HepG2 (cell line): ENCODE measurements around the gene GFAP. TPM values are rescaled to one million over a fixed set of nuclear protein-coding genes. Genes with fewer than 3 reads are reported as not detected.

Experiments
- ATAC-seq: fragments of 200-7000 bp; cut with Tn5 transposase; 3 replicates; pipeline ENCODE4 v1.9.1; 2020; ENCODE audit warnings: mild to moderate bottlenecking, moderate library complexity
- BruUV-seq: library from RNA; stranded (reverse); fragments of 400-500 nt; replicated peaks from 2 replicates; lab custom pipeline; 2021; lab: Mats Ljungman, UMichigan
- CTCF ChIA-PET: fragments of 300-600 bp; formaldehyde crosslinking; extraction: SDS; loops from one replicate; lab custom pipeline; 2021; ENCODE audit warnings: low total read pairs, inconsistent platforms, low intra/inter-chr PET ratio; lab: Yijun Ruan, JAX
- POLR2A ChIA-PET: fragments of 350-600 bp; sonication (Branson Sonifier 250); formaldehyde crosslinking; loops from one replicate; lab custom pipeline; 2020; ENCODE audit warnings: antibody characterized with exemption, inconsistent platforms; lab: Yijun Ruan, JAX
- DNase-seq: peaks from one replicate; pipeline ENCODE4 v3.0.0-alpha.2; 2015; ENCODE audit warnings: low spot score
- FAIRE-seq: peaks from 3 replicates; lab custom pipeline; 2011; peaks lifted over from hg19 to GRCh38; lab: Jason Lieb, UNC
- H2AFZ ChIP-seq: one replicate; pipeline ENCODE4 v1.6.1; 2011; ENCODE audit warnings: low read length, inconsistent platforms
- H3K27ac ChIP-seq: fragments of 300-600 bp; 3 replicates; pipeline ENCODE4 v1.8.0; 2011; ENCODE audit warnings: mixed run types, mild to moderate bottlenecking, mixed read lengths, low read length, inconsistent platforms; ENCODE audit not compliant: insufficient read depth; ENCODE audit errors: extremely low read length
- H3K27me3 ChIP-seq, 2 experiments: fragments of 200-600 bp in 1 of 2; 2 replicates in 1 of 2; 3 replicates in 1 of 2; pipeline versions ENCODE4 v1.6.0 to v1.8.0; 2011; ENCODE audit warnings: low read length in 2 of 2, mild to moderate bottlenecking in 2 of 2, moderate library complexity in 2 of 2, inconsistent platforms in 1 of 2; ENCODE audit not compliant: insufficient read depth in 2 of 2, control insufficient read depth in 1 of 2
- H3K36me3 ChIP-seq, 2 experiments: fragments of 200-600 bp in 1 of 2; replicated peaks in 1 of 2; 2 replicates in 1 of 2; 3 replicates in 1 of 2; pipeline versions ENCODE4 v1.5.1 to v1.8.0; 2011; ENCODE audit warnings: low read length in 2 of 2, inconsistent platforms in 1 of 2; ENCODE audit not compliant: insufficient read depth in 2 of 2, control insufficient read depth in 1 of 2
- H3K4me1 ChIP-seq: 2 replicates; pipeline ENCODE4 v1.5.1; 2012; ENCODE audit warnings: low read length, inconsistent platforms; ENCODE audit not compliant: insufficient read depth
- H3K4me2 ChIP-seq: 2 replicates; pipeline ENCODE4 v1.6.0; 2011; ENCODE audit warnings: low read depth, low read length, inconsistent platforms
- H3K4me3 ChIP-seq, 3 experiments: fragments of 200-600 bp in 1 of 3; sonication (generic), shearing (Covaris generic) in 1 of 3; replicated peaks in 1 of 3; 2 replicates each; pipeline ENCODE4 v1.5.1; 2011 to 2016; ENCODE audit warnings: low read length in 3 of 3, inconsistent platforms in 2 of 3, low read depth in 2 of 3, mild to moderate bottlenecking in 2 of 3, control low read depth in 1 of 3, mixed read lengths in 1 of 3; ENCODE audit not compliant: insufficient read depth in 1 of 3
- H3K79me2 ChIP-seq: one replicate; pipeline ENCODE4 v1.6.1; 2011; ENCODE audit warnings: low read length, inconsistent platforms; ENCODE audit not compliant: insufficient read depth
- H3K9ac ChIP-seq: 2 replicates; pipeline ENCODE4 v1.6.0; 2011; ENCODE audit warnings: mild to moderate bottlenecking, low read depth, low read length, inconsistent platforms; ENCODE audit not compliant: insufficient read depth
- H3K9me3 ChIP-seq: 2 replicates; pipeline ENCODE4 v1.5.1; 2012; ENCODE audit warnings: mild to moderate bottlenecking, low read length
- H4K20me1 ChIP-seq: 2 replicates; pipeline ENCODE4 v1.6.0; 2011; ENCODE audit warnings: inconsistent platforms, mild to moderate bottlenecking, low read length, moderate library complexity; ENCODE audit not compliant: insufficient read depth
- CCAR2 ChIP-seq: fragments of 200-400 bp; formaldehyde crosslinking; optimal IDR thresholded peaks from 2 replicates; pipeline ENCODE3; 2018; ENCODE audit warnings: low read depth, mild to moderate bottlenecking, low read length, moderate library complexity
- MXI1 ChIP-seq: IDR thresholded peaks from 3 replicates; pipeline ENCODE4 v1.6.1; 2012; ENCODE audit warnings: low read depth, low read length, inconsistent platforms, borderline replicate concordance
- PRDM15 ChIP-seq: sonication (generic); formaldehyde crosslinking; IDR thresholded peaks from 2 replicates; pipeline ENCODE4 v1.4.0; 2020; ENCODE audit warnings: missing genetic modification reagents
- ZFY ChIP-seq: sonication (generic); formaldehyde crosslinking; IDR thresholded peaks from 2 replicates; pipeline ENCODE4 v1.4.0; 2020; ENCODE audit warnings: missing genetic modification reagents
- ZNF784 ChIP-seq: sonication (generic); formaldehyde crosslinking; IDR thresholded peaks from 2 replicates; pipeline ENCODE4 v1.5.1; 2020; ENCODE audit warnings: missing genetic modification reagents, mild to moderate bottlenecking, borderline replicate concordance
- WGBS: methylation state at CpG from one replicate; pipeline ENCODE4 v1.1.6; 2017; ENCODE audit warnings: low lambda C conversion rate; 5-methylcytosine and 5-hydroxymethylcytosine counted together
- in situ Hi-C: cut with HindIII; loops from 2 replicates; pipeline ENCODE4 v1.10.0; 2017; ENCODE audit warnings: low pct_unique_long_range_greater_than_20kb; ENCODE audit not compliant: extremely low pct_ligation_motif_present
- intact Hi-C: fragments of 100-400 bp; cut with micrococcal nuclease; formaldehyde crosslinking; loops from one replicate; pipeline ENCODE4 v1.10.0; 2022; ENCODE audit not compliant: unreplicated experiment
- polyA plus RNA-seq, 8 experiments: library from polyadenylated mRNA; depleted of rRNA in 3 of 8; stranded (reverse) in 7 of 8; unstranded in 1 of 8; fragments of >200 nt; fragmentation: Illumina TruSeq in 4 of 8; extraction: Trizol in 4 of 8; gene quantifications; 2 replicates each; pipeline versions ENCODE4 v1.2.1 to v1.2.3, GENCODE V29; 2011 to 2016; ENCODE audit warnings: low read depth in 4 of 8, missing spikeins in 1 of 8, mixed read lengths in 1 of 8; ENCODE audit not compliant: insufficient read depth in 1 of 8
- total RNA-seq, 5 experiments: library from RNA; depleted of rRNA; stranded (reverse); fragments of >200 nt; fragmentation: Illumina TruSeq; extraction: Trizol; gene quantifications; 2 replicates each; pipeline ENCODE4 v1.2.3, GENCODE V29; 2016; ENCODE audit warnings: low read depth in 1 of 5

Gene GFAP
- total and polyA plus RNA-seq, 2 of the 13 experiments (the other 11 are each of a cell fraction or from before 2014, with no cell fraction given): 0.11 to 0.29 TPM

GRCh38 chr17:44910231-44911106 lies 4.8 kb downstream of the GFAP start:
- BruUV-seq: no TSS peak
- H3K4me3 ChIP-seq: peak overlapping the region in 1 of 3 experiments; percentile 63; a peak in 1 of 6 replicates
- in situ Hi-C loops (no loop called here), intact Hi-C loops (no loop called here)
- ChIA-PET POLR2A (interaction anchor here (0.7 to 1.3 kb wide), 4 partner anchors 8 to 140 kb away, joined by 3 to 5 read pairs (median 3); partner anchors contain the start of gene EFTUD2), CTCF (interaction anchor here (1.1 to 1.5 kb wide), 3 partner anchors 106 to 111 kb away, joined by 3 to 10 read pairs (median 4); no protein-coding TSS in a partner anchor)
- TF ChIP-seq CCAR2 (no peak), ZNF784 (CRISPR knock-in tag) (no peak), ZFY (peak; percentile 4; the same call in 1 of the 2 replicates), MXI1 (0 out of 3 replicates have a peak, but pooled peaks have one; percentile 23), PRDM15 (no peak)
- H2AFZ ChIP-seq: no peak overlapping the region
- no peaks in the 10 kb centered on the region for H3K36me3 ChIP-seq
- no peak for FAIRE-seq
- no peaks in the 10 kb centered on the region for H3K9me3 ChIP-seq
- H3K4me2 ChIP-seq: peak overlapping the region; percentile 76; the same call in 1 of the 2 replicates
- ATAC-seq: no peak
- 50% methylated on average over 13 of the region's 13 CpGs for WGBS
- peaks cover 69% of the 10 kb centered on the region for H3K4me1 ChIP-seq
- peaks cover 10 to 56% of the 10 kb centered on the region in 2 experiments; a peak in 4 of 5 replicates for H3K27me3 ChIP-seq
- no peak overlapping the region for H3K9ac ChIP-seq
- H3K79me2 ChIP-seq: no peaks in the 10 kb centered on the region
- DNase-seq: no peak
- no peaks in the 10 kb centered on the region; the same call in 1 of the 2 replicates for H4K20me1 ChIP-seq
- no peak overlapping the region for H3K27ac ChIP-seq
